HEK293 (cell line): ENCODE results near the gene SLC2A2.

Experiments used
- YY1 ChIP-seq: fragments of 450-650 bp; formaldehyde crosslinking; IDR thresholded peaks from 2 replicates; pipeline ENCODE4 v1.5.1; 2018; ENCODE audit warnings: missing biosample characterization, missing genetic modification characterization
- ZBTB8A ChIP-seq: fragments of 450-650 bp; formaldehyde crosslinking; IDR thresholded peaks from 2 replicates; pipeline ENCODE4 v1.5.1; 2016; ENCODE audit warnings: missing biosample characterization, missing genetic modification characterization
- ZNF302 ChIP-seq: fragments of 450-650 bp; formaldehyde crosslinking; IDR thresholded peaks from 2 replicates; pipeline ENCODE4 v1.5.1; 2016; ENCODE audit warnings: missing biosample characterization, missing genetic modification characterization, low read depth
- ZNF660 ChIP-seq: fragments of 450-650 bp; IDR thresholded peaks from 2 replicates; pipeline ENCODE4 v1.5.1; 2018; ENCODE audit warnings: missing biosample characterization, mild to moderate bottlenecking, missing genetic modification characterization
- TF ChIP-seq, protein P1 (sequence below): fragments of 450-650 bp; formaldehyde crosslinking; IDR thresholded peaks from 2 replicates; pipeline ENCODE4 v1.5.1; 2016; ENCODE audit warnings: missing biosample characterization, missing genetic modification characterization
- TF ChIP-seq, protein P2 (sequence below): fragments of 450-650 bp; formaldehyde crosslinking; IDR thresholded peaks from 2 replicates; pipeline ENCODE4 v1.5.1; 2016; ENCODE audit warnings: missing biosample characterization, missing genetic modification characterization

DNA sequence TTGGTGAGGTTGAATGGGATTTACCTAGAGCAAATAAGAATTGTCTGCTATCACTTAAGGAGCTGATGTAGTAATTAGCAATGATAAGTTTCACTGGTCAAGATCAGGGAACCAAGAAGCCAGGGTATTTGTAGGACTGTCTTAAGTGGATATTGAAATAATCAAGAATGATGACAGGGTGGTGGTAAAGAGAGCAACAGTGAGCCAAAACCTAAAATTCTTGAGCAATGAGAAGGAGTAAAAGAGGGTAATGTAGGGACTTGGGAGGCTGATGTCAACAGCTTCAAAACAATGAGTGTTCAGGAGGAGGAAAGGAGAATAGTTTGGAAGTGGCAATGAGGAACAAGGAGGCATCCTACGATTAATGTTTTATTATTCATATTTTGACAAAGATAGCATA, 31.5 kb upstream of the SLC2A2 start:
- TF ChIP-seq, protein P1, sequence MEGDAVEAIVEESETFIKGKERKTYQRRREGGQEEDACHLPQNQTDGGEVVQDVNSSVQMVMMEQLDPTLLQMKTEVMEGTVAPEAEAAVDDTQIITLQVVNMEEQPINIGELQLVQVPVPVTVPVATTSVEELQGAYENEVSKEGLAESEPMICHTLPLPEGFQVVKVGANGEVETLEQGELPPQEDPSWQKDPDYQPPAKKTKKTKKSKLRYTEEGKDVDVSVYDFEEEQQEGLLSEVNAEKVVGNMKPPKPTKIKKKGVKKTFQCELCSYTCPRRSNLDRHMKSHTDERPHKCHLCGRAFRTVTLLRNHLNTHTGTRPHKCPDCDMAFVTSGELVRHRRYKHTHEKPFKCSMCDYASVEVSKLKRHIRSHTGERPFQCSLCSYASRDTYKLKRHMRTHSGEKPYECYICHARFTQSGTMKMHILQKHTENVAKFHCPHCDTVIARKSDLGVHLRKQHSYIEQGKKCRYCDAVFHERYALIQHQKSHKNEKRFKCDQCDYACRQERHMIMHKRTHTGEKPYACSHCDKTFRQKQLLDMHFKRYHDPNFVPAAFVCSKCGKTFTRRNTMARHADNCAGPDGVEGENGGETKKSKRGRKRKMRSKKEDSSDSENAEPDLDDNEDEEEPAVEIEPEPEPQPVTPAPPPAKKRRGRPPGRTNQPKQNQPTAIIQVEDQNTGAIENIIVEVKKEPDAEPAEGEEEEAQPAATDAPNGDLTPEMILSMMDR (tag by site-specific recombination) = no peak
- TF ChIP-seq YY1 (no peak), ZBTB8A (tag by site-specific recombination) (no peak), ZNF660 (tag by site-specific recombination) (no peak), ZNF302 (tag by site-specific recombination) (no peak)
- TF ChIP-seq, protein P2, sequence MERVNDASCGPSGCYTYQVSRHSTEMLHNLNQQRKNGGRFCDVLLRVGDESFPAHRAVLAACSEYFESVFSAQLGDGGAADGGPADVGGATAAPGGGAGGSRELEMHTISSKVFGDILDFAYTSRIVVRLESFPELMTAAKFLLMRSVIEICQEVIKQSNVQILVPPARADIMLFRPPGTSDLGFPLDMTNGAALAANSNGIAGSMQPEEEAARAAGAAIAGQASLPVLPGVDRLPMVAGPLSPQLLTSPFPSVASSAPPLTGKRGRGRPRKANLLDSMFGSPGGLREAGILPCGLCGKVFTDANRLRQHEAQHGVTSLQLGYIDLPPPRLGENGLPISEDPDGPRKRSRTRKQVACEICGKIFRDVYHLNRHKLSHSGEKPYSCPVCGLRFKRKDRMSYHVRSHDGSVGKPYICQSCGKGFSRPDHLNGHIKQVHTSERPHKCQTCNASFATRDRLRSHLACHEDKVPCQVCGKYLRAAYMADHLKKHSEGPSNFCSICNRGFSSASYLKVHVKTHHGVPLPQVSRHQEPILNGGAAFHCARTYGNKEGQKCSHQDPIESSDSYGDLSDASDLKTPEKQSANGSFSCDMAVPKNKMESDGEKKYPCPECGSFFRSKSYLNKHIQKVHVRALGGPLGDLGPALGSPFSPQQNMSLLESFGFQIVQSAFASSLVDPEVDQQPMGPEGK (tag by site-specific recombination) = no peak
